Mammary epithelial cell (primary cell): ENCODE data around the gene KIAA0319L.

Experiments
- EZH2 ChIP-seq: IDR thresholded peaks from 2 replicates; pipeline ENCODE4 v1.6.1; 2012; ENCODE audit warnings: low read length, inconsistent platforms, borderline replicate concordance
- TF ChIP-seq, protein P1 (sequence below), 2 donors: IDR thresholded peaks in 1 of 2; conservative IDR thresholded peaks in 1 of 2; 2 replicates each; pipeline ENCODE4 v1.5.1; 2011 to 2012; ENCODE audit warnings: inconsistent platforms in 2 of 2, low read length in 2 of 2, mild to moderate bottlenecking in 2 of 2, control low read depth in 1 of 2, low read depth in 1 of 2; ENCODE audit not compliant: insufficient read depth in 1 of 2; ENCODE audit errors: extremely low read depth in 1 of 2

DNA sequence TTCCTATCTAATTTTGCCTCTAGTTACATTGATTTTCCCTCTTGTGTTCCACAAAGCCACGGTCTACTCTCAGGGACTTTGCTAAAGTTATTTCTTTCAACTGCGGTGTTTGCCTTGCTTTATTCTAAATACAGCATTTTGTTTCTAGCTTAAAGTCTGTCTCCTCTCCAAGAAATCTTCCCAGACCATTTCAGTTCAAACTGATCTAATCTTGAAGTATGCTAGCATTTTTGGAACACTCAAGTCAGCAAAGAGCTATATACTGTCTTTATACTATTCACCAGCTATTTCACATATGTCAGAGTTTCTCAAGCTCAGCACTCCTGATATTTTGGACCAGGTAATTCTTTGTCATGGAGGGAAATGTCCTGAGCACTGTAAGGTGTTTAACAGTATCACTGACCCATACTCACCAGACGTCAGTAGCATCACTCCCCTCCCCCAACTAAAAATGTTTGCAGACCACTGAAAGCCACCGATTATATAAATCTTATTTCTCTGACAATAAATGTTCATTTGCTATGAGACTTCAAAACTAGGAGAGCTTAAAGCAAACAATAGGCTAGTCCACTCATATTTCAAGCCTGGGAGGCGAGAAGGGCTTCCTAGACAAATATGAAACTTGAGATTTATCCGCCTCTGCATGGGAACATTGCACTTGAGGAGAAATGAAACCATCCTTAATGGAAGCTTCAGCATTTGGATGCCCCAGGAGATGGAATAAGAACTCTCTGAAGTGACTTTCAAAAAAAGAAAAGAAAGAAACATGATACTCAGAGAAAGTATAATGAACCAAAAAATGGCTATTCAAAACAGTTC is 81.1 kb downstream of the KIAA0319L start:
- TF ChIP-seq, protein P1, sequence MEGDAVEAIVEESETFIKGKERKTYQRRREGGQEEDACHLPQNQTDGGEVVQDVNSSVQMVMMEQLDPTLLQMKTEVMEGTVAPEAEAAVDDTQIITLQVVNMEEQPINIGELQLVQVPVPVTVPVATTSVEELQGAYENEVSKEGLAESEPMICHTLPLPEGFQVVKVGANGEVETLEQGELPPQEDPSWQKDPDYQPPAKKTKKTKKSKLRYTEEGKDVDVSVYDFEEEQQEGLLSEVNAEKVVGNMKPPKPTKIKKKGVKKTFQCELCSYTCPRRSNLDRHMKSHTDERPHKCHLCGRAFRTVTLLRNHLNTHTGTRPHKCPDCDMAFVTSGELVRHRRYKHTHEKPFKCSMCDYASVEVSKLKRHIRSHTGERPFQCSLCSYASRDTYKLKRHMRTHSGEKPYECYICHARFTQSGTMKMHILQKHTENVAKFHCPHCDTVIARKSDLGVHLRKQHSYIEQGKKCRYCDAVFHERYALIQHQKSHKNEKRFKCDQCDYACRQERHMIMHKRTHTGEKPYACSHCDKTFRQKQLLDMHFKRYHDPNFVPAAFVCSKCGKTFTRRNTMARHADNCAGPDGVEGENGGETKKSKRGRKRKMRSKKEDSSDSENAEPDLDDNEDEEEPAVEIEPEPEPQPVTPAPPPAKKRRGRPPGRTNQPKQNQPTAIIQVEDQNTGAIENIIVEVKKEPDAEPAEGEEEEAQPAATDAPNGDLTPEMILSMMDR (conservative IDR thresholded peaks at IDR 0.05 in 1 of 2, IDR thresholded peaks at IDR 0.05 in 1 of 2; ENCODE audit: extremely low read depth in 1 of 2, insufficient read depth in 1 of 2, low read depth in 1 of 2, low read length in 2 of 2), result no peak
- TF ChIP-seq EZH2, result no peak
